A549 (cell line): ENCODE data around the gene CRYBG3.

Experiments used
- BHLHE40 ChIP-seq: IDR thresholded peaks from 2 replicates; pipeline ENCODE4 v1.6.1; 2012; ENCODE audit warnings: low read depth, low read length, inconsistent platforms
- CTCF ChIP-seq: fragments of >200 bp; sonication (Bioruptor Twin); formaldehyde crosslinking; IDR thresholded peaks from 3 replicates; pipeline ENCODE4 v1.5.1; 2016
- MAX ChIP-seq: IDR thresholded peaks from 2 replicates; pipeline ENCODE4 v1.6.1; 2012
- POLR2A ChIP-seq: IDR thresholded peaks from 2 replicates; pipeline ENCODE4 v1.6.1; 2012; ENCODE audit warnings: mild to moderate bottlenecking, low read length

- TF ChIP-seq POLR2A: no peak
- no peak for TF ChIP-seq CTCF
- no peak for TF ChIP-seq BHLHE40
- no peak for TF ChIP-seq MAX
These were observed 138.1 kb downstream of the CRYBG3 start for GRCh38 chr3:97959872-97960271.
